Testis (tissue), 3 donors: ENCODE measurements around the gene DGKH. TPM values are rescaled to one million over a fixed set of nuclear protein-coding genes. Genes with fewer than 3 reads are reported as not detected.

Source experiments
- DNase-seq: peaks from one replicate; pipeline ENCODE4 v3.0.0-alpha.2; 2019
- H3K27ac ChIP-seq, 2 donors: fragments of 200-600 bp; sonication (generic); one replicate each; pipeline ENCODE4 v1.5.1; 2019
- H3K27me3 ChIP-seq: fragments of 200-600 bp; sonication (generic); one replicate; pipeline ENCODE4 v1.5.1; 2019
- H3K36me3 ChIP-seq: fragments of 200-600 bp; sonication (generic); one replicate; pipeline ENCODE4 v1.5.1; 2017; ENCODE audit warnings: low read depth; ENCODE audit errors: missing control alignments
- H3K4me1 ChIP-seq: fragments of 200-600 bp; sonication (generic); one replicate; pipeline ENCODE4 v1.5.1; 2019
- H3K4me3 ChIP-seq, 2 donors: fragments of 200-600 bp; sonication (generic); one replicate each; pipeline ENCODE4 v1.5.1; 2017 to 2019
- H3K9me3 ChIP-seq: fragments of 200-600 bp; sonication (generic); one replicate; pipeline ENCODE4 v1.5.1; 2017
- CTCF ChIP-seq, 3 experiments: fragments of 450-650 bp in 2 of 3; fragments of 200-600 bp in 1 of 3; sonication (generic) in 1 of 3; IDR thresholded peaks; one replicate each; pipeline ENCODE4 v1.5.1; 2016 to 2019; ENCODE audit warnings: antibody characterized with exemption in 3 of 3, mild to moderate bottlenecking in 2 of 3, moderate library complexity in 1 of 3
- POLR2A ChIP-seq: fragments of 450-650 bp; IDR thresholded peaks from one replicate; pipeline ENCODE4 v1.6.1; 2017; ENCODE audit warnings: antibody characterized with exemption, mild to moderate bottlenecking, moderate library complexity
- WGBS, 2 donors: methylation state at CpG; one replicate each; pipeline ENCODE4 v1.1.5; 2018; 5-methylcytosine and 5-hydroxymethylcytosine counted together
- intact Hi-C: fragments of 100-400 bp; cut with DNase I; formaldehyde crosslinking; loops from one replicate; pipeline ENCODE4 v1.15.1; 2023; ENCODE audit warnings: low total_unique reads
- polyA plus RNA-seq: library from polyadenylated mRNA; stranded (reverse); fragments of 350-450 nt; fragmentation: Illumina TruSeq; extraction: RNeasy Lipid Tissue Mini Kit (QIAGEN cat#74804); gene quantifications from one replicate; pipeline ENCODE4 v1.2.3, GENCODE V29; 2014; ENCODE audit warnings: low read depth, low replicate concordance; ENCODE audit not compliant: insufficient read depth
- total RNA-seq, 2 donors: library from RNA; depleted of rRNA; stranded (reverse); fragments of >200 nt; gene quantifications; one replicate each; pipeline ENCODE4 v1.2.3, GENCODE V29; 2016

Gene DGKH
- total and polyA plus RNA-seq, 3 donors from 2014 or later = 6.3 to 11.5 (median 9.8) TPM

DNA sequence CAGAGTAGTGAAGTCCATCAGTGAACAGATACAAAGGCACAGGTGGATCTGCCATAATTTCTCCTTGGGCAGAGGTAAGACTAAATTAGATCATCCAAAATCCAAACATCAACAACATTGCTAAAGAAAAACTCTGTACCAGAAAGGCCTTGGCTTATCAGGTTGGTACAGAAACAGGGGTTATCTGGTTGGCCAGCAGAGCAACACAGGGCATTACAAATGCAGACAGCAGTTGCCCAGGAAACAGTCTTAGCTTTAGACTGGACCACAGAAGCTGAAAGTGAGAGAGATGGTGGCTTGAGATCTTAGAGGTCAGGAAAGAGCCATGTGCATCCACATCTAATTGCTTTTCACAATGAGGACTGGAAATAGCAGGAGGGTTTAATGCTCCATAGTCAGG, 26.6 kb upstream of the DGKH start:
- intact Hi-C loops = no loop called here
- Histone ChIP-seq H3K4me3 (no peak overlapping the region), H3K36me3 (no peaks in the 10 kb centered on the region), H3K27me3 (no peaks in the 10 kb centered on the region), H3K27ac (no peak overlapping the region), H3K9me3 (no peaks in the 10 kb centered on the region), H3K4me1 (no peaks in the 10 kb centered on the region)
- no peak for TF ChIP-seq POLR2A
- TF ChIP-seq CTCF (IDR thresholded peaks at IDR 0.05) = no peak
- DNase-seq = no peak

GRCh38 chr13:42022336-42022735, 26.1 kb upstream of the DGKH start:
- no peak for DNase-seq
- H3K27ac ChIP-seq = no peak overlapping the region
- no peak overlapping the region for H3K4me3 ChIP-seq
- no peaks in the 10 kb centered on the region for H3K9me3 ChIP-seq
- no peaks in the 10 kb centered on the region for H3K27me3 ChIP-seq
- intact Hi-C loops = no loop called here
- TF ChIP-seq POLR2A (no peak), CTCF (IDR thresholded peaks at IDR 0.05) (no peak)
- WGBS, 2 donors = 74 to 83% methylated on average over 4 of the region's 4 CpGs
- no peaks in the 10 kb centered on the region for H3K4me1 ChIP-seq
- no peaks in the 10 kb centered on the region for H3K36me3 ChIP-seq

DNA sequence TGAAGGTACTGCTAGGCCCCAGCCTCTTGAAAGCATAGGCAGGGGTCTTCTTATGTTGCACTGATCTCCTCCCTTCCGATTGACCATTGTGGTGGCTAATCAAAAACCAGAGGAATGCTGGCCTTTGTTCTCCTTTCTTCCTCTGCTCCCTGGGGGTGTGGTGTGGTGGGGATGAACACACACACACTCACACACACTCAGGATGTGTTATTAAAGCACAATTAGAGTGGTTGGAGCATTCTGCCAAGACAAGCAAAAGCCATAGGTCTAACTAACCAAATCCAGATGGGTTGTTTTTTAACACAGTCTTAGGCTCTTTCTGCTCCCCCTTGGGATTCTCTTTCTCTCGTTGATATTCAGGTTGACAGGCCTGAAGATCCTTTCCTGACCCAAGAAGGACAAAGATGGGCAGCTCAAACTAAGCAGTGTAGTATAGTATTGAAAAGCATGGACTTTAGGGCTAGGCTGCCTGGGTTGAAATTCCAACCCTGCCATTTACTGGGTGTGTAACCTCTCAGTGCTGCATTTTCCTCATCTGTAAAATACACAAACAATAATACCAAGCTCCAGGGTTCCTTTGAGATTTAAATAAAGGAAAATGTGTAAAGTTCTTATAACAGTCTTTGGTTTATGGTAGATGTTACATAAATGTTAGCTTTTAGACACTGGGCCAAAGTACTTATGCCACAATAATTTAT, 25.5 kb upstream of the DGKH start:
- Histone ChIP-seq H3K9me3 (no peaks in the 10 kb centered on the region), H3K4me1 (no peaks in the 10 kb centered on the region), H3K4me3 (no peak overlapping the region), H3K36me3 (no peaks in the 10 kb centered on the region), H3K27me3 (no peaks in the 10 kb centered on the region), H3K27ac (no peak overlapping the region)
- TF ChIP-seq POLR2A = no peak
- intact Hi-C loops = no loop called here
- WGBS, 2 donors = 75 to 93% methylated on average over 2 of the region's 2 CpGs
- DNase-seq = no peak

- no peaks in the 10 kb centered on the region for H3K9me3 ChIP-seq
- intact Hi-C loops = no loop called here
- H3K4me1 ChIP-seq = no peaks in the 10 kb centered on the region
- TF ChIP-seq POLR2A = no peak
- no peak for TF ChIP-seq CTCF (IDR thresholded peaks at IDR 0.05)
- no peaks in the 10 kb centered on the region for H3K27me3 ChIP-seq
- DNase-seq = no peak
- H3K27ac ChIP-seq = no peak overlapping the region
- no peaks in the 10 kb centered on the region for H3K36me3 ChIP-seq
- H3K4me3 ChIP-seq = no peak overlapping the region
Measured at GRCh38 chr13:42027286-42027685, 21.2 kb upstream of the DGKH start.

DNA sequence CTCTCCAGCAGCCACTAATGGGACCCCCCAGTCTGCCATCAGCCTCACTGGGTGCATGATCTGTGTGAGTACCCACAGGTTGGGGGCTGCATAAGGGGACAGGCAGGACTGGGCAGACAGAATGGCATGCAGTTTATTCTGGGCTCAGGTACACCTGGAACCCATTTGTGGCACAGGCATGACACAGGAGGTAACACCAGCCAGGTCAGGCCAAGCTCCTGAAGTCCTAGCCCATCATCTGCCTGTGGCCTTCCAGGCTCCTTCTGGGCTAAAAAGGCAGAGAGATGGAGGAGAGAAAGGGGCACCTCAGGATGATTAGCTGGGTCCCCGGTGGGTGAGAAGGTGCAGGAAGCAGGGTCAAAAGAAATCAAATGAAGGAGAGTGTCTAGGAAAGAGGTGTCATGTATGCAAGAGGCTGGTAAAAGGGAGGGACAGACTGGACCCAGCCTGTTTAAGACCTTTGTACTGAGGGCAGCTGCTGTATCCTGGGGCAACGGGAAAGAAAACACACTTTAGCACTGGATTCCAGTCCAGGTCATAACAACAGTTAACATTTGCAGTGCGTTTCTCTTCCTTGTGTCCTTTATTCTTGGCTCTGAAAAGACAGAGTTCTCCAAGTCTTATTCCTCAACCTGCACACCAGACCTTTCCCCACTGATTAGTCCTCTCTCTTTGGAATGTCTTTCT, 20.2 kb upstream of the DGKH start:
- 48 to 74% methylated on average over 3 of the region's 3 CpGs for WGBS, 2 donors
- Histone ChIP-seq H3K9me3 (no peaks in the 10 kb centered on the region), H3K27me3 (no peaks in the 10 kb centered on the region), H3K36me3 (no peaks in the 10 kb centered on the region), H3K4me1 (no peaks in the 10 kb centered on the region), H3K27ac (no peak overlapping the region), H3K4me3 (no peak overlapping the region)
- no peak for TF ChIP-seq POLR2A
- no peak for TF ChIP-seq CTCF (IDR thresholded peaks at IDR 0.05)
- DNase-seq = no peak
- intact Hi-C loops = no loop called here
